Panc1 (cell line): ENCODE data around the gene PITPNM2. TPM values are rescaled to one million over a fixed set of nuclear protein-coding genes. Genes with fewer than 3 reads are reported as not detected.

Experiments used
- ATAC-seq: fragments of 200-7000 bp; cut with Tn5 transposase; 2 replicates; pipeline ENCODE4 v1.9.1; 2020; ENCODE audit warnings: mild to moderate bottlenecking, moderate library complexity
- BruUV-seq: library from RNA; stranded (reverse); fragments of 400-500 nt; replicated peaks from 2 replicates; lab custom pipeline; 2021; lab: Mats Ljungman, UMichigan
- CTCF ChIA-PET: fragments of 300-600 bp; sonication (Branson Sonifier 250); formaldehyde crosslinking; loops from one replicate; lab custom pipeline; 2022; ENCODE audit warnings: antibody characterized with exemption; lab: Charles Lee
- POLR2A ChIA-PET: fragments of 300-600 bp; sonication (Branson Sonifier 250); formaldehyde crosslinking; loops from one replicate; lab custom pipeline; 2022; ENCODE audit warnings: antibody characterized with exemption; lab: Charles Lee
- DNase-seq: peaks from one replicate; pipeline ENCODE4 v3.0.0-alpha.2; 2010; ENCODE audit warnings: low read depth, low spot score
- H3K27ac ChIP-seq: 2 replicates; pipeline ENCODE4 v1.5.1; 2011; ENCODE audit warnings: mild to moderate bottlenecking, low read length, inconsistent platforms
- H3K27me3 ChIP-seq: fragments of 200-500 bp; sonication (Bioruptor generic); 2 replicates; pipeline ENCODE4 v1.6.0; 2014; ENCODE audit warnings: low read length, inconsistent platforms; ENCODE audit not compliant: control insufficient read depth, insufficient read depth
- H3K36me3 ChIP-seq: fragments of 200-500 bp; sonication (Bioruptor generic); 2 replicates; pipeline ENCODE4 v1.5.1; 2014; ENCODE audit warnings: inconsistent platforms, mild to moderate bottlenecking, low read length, moderate library complexity; ENCODE audit not compliant: control insufficient read depth, insufficient read depth
- H3K4me1 ChIP-seq: 2 replicates; pipeline ENCODE4 v1.5.1; 2011; ENCODE audit warnings: inconsistent platforms, mild to moderate bottlenecking, low read length, moderate library complexity; ENCODE audit not compliant: control insufficient read depth, insufficient read depth
- H3K4me3 ChIP-seq, 2 experiments: 2 replicates each; pipeline ENCODE4 v1.5.1; 2011 to 2012; ENCODE audit warnings: low read depth in 2 of 2, low read length in 2 of 2, mild to moderate bottlenecking in 2 of 2, inconsistent platforms in 1 of 2, moderate library complexity in 1 of 2
- H3K9me3 ChIP-seq: fragments of 200-500 bp; sonication (Bioruptor generic); 2 replicates; pipeline ENCODE4 v1.5.1; 2014; ENCODE audit warnings: low read depth, mild to moderate bottlenecking, inconsistent platforms, low read length, moderate library complexity; ENCODE audit not compliant: control insufficient read depth, insufficient read depth
- POLR2AphosphoS5 ChIP-seq: IDR thresholded peaks from 2 replicates; pipeline ENCODE4 v1.6.1; 2012; ENCODE audit warnings: mild to moderate bottlenecking, low read depth, low read length, moderate library complexity
- SIN3A ChIP-seq: IDR thresholded peaks from 2 replicates; pipeline ENCODE4 v1.6.1; 2012; ENCODE audit warnings: low read depth, mild to moderate bottlenecking, low read length, moderate library complexity, borderline replicate concordance; ENCODE audit not compliant: insufficient read depth
- TCF7L2 ChIP-seq: IDR thresholded peaks from 2 replicates; pipeline ENCODE4 v1.6.1; 2011; ENCODE audit warnings: mild to moderate bottlenecking, low read depth, low read length, inconsistent platforms
- in situ Hi-C: cut with HindIII; loops from 2 replicates; pipeline ENCODE4 v1.10.0; 2016; ENCODE audit warnings: low sequenced_read_pairs, low pct_unique_long_range_greater_than_20kb
- intact Hi-C: fragments of 100-400 bp; cut with micrococcal nuclease; formaldehyde crosslinking; loops from one replicate; pipeline ENCODE4 v1.10.0; 2022; ENCODE audit not compliant: unreplicated experiment
- total RNA-seq: library from RNA; stranded (reverse); gene quantifications from one replicate; pipeline ENCODE4 v1.2.1, GENCODE V29; 2021; ENCODE audit not compliant: unreplicated experiment
- TF ChIP-seq, protein P1 (sequence below): fragments of 450-650 bp; IDR thresholded peaks from 2 replicates; pipeline ENCODE4 v1.5.1; 2017; ENCODE audit warnings: mild to moderate bottlenecking
- TF ChIP-seq, protein P2 (sequence below), 2 experiments: IDR thresholded peaks; 2 replicates each; pipeline ENCODE4 v1.6.1; 2011 to 2012; ENCODE audit warnings: low read depth in 2 of 2, control low read depth in 1 of 2, low read length in 1 of 2, mild to moderate bottlenecking in 1 of 2, moderate library complexity in 1 of 2; ENCODE audit not compliant: insufficient read depth in 1 of 2

PITPNM2 gene
- total RNA-seq, 1 experiment from 2014 or later: 26.4 TPM

DNA sequence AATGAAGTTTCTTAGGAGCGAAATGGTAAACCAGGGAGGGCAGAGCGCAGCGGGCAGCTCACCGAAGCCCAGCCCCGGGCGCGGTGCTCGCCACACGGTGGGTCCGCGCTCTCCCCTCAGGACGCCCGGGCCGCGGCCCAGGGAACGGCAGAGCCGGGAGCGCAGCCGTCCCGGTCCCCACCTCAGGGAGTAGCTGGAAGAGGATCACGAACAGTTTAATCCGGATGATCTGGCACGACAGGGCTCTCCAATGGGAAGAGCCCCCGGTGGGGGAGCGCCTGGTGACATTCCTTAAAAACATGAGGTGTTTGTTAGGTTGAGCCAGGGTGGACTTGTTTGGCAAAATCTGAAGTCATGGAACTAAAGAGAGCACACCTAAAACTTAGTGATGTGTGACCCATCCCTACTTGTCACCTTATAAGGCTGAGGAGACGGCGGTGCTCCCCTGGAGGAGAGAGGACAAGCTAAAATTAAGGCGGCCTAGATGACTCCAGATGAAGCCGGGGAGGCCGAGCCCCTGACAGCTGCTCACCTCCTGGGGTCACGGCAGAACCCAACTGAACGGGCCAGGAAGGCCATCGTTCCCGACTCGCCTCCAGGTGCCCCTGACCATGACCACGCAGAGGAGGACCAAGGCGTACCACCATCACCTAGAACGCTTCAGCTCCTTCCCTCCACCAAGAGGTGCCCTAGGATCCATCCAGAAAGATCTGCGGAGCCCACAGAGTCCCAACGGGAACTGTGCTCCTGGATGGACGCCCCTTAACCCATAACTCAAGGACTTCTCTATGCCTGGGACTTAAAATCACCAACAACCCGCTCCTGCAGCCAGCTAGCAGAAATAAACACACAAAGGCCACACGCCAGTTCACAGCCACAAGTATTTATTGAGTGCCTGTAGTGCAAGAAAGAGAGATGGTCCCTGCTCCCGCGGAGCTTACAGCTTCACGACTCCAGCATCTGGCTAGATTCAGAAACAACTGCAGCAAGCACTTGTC lies 866 bp upstream of the PITPNM2 start:
- no peaks in the 10 kb centered on the region for H3K27me3 ChIP-seq
- H3K36me3 ChIP-seq: peaks cover 10% of the 10 kb centered on the region
- peak overlapping the region; percentile 73 for H3K27ac ChIP-seq
- ChIA-PET POLR2A (interaction anchor here (0.5 to 0.6 kb wide), 2 partner anchors 131 to 133 kb away, joined by 5 to 16 read pairs; no protein-coding TSS in a partner anchor), CTCF (interaction anchor here (0.6 to 0.8 kb wide), 2 partner anchors 109 to 184 kb away, joined by 4 to 9 read pairs; no protein-coding TSS in a partner anchor)
- BruUV-seq: no TSS peak
- in situ Hi-C loops (no loop called here), intact Hi-C loops (loop anchor here (5.0 kb wide), 1 partner anchor 109 kb away; no protein-coding TSS in a partner anchor)
- H3K4me1 ChIP-seq: peaks cover 32% of the 10 kb centered on the region
- TF ChIP-seq TCF7L2 (no peak), SIN3A (0 out of 2 replicates have a peak, but pooled peaks have one; percentile 16), POLR2AphosphoS5 (peak; percentile 60; the same call in 1 of the 2 replicates)
- H3K9me3 ChIP-seq: no peaks in the 10 kb centered on the region
- ATAC-seq (peak; percentile 61), DNase-seq (no peak)
- peak overlapping the region; percentile 62 to 67 for H3K4me3 ChIP-seq

DNA sequence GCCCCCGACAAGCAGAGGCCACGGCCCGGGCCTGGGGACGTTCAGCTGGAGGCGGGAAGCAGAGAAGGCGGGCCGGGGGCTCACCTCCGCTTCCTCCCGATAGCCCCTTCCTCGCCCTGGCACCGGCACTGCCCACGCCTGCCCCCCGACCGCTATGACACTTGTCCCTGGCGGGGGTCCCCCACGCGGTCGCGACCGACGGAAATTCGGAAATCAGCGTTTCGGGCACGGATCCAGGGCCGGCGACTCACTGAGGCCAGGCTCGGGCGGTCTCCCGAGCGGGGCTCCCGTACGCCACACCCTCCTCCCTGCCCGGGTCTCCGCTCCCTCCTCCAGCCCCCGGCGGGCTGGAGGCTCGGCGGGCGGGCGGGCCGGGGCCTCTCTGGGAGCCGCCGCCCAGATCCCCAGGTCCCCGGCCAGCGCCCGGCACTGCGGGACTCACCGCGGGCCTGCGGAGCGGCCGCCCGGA lies 581 bp downstream of the PITPNM2 start:
- H3K27ac ChIP-seq: peak overlapping the region; percentile 76
- H3K4me1 ChIP-seq: peaks cover 32% of the 10 kb centered on the region
- peak overlapping the region; percentile 64 to 67 for H3K4me3 ChIP-seq
- no peaks in the 10 kb centered on the region for H3K27me3 ChIP-seq
- TF ChIP-seq, protein P1, sequence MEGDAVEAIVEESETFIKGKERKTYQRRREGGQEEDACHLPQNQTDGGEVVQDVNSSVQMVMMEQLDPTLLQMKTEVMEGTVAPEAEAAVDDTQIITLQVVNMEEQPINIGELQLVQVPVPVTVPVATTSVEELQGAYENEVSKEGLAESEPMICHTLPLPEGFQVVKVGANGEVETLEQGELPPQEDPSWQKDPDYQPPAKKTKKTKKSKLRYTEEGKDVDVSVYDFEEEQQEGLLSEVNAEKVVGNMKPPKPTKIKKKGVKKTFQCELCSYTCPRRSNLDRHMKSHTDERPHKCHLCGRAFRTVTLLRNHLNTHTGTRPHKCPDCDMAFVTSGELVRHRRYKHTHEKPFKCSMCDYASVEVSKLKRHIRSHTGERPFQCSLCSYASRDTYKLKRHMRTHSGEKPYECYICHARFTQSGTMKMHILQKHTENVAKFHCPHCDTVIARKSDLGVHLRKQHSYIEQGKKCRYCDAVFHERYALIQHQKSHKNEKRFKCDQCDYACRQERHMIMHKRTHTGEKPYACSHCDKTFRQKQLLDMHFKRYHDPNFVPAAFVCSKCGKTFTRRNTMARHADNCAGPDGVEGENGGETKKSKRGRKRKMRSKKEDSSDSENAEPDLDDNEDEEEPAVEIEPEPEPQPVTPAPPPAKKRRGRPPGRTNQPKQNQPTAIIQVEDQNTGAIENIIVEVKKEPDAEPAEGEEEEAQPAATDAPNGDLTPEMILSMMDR: no peak
- TF ChIP-seq POLR2AphosphoS5: no peak
- TF ChIP-seq, protein P2, sequence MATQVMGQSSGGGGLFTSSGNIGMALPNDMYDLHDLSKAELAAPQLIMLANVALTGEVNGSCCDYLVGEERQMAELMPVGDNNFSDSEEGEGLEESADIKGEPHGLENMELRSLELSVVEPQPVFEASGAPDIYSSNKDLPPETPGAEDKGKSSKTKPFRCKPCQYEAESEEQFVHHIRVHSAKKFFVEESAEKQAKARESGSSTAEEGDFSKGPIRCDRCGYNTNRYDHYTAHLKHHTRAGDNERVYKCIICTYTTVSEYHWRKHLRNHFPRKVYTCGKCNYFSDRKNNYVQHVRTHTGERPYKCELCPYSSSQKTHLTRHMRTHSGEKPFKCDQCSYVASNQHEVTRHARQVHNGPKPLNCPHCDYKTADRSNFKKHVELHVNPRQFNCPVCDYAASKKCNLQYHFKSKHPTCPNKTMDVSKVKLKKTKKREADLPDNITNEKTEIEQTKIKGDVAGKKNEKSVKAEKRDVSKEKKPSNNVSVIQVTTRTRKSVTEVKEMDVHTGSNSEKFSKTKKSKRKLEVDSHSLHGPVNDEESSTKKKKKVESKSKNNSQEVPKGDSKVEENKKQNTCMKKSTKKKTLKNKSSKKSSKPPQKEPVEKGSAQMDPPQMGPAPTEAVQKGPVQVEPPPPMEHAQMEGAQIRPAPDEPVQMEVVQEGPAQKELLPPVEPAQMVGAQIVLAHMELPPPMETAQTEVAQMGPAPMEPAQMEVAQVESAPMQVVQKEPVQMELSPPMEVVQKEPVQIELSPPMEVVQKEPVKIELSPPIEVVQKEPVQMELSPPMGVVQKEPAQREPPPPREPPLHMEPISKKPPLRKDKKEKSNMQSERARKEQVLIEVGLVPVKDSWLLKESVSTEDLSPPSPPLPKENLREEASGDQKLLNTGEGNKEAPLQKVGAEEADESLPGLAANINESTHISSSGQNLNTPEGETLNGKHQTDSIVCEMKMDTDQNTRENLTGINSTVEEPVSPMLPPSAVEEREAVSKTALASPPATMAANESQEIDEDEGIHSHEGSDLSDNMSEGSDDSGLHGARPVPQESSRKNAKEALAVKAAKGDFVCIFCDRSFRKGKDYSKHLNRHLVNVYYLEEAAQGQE (IDR thresholded peaks at IDR 0.05; ENCODE audit: insufficient read depth in 1 of 2, low read depth in 2 of 2, low read length in 1 of 2): no peak
- TF ChIP-seq SIN3A: no peak
- TF ChIP-seq TCF7L2: no peak
- CTCF ChIA-PET: interaction anchor here (0.6 kb wide), 2 partner anchors 85 to 172 kb away, joined by 5 read pairs; no protein-coding TSS in a partner anchor
- POLR2A ChIA-PET: interaction anchor here (0.6 kb wide), 1 partner anchor 649 kb away, joined by 3 read pairs; the partner anchor contains the start of gene ZCCHC8
- BruUV-seq: no TSS peak
- H3K9me3 ChIP-seq: no peaks in the 10 kb centered on the region
- ATAC-seq (peak; percentile 63), DNase-seq (no peak)
- peaks cover 3% of the 10 kb centered on the region; the same call in 1 of the 2 replicates for H3K36me3 ChIP-seq
- in situ Hi-C loops (no loop called here), intact Hi-C loops (loop anchor here (5.0 kb wide), 1 partner anchor 108 kb away; no protein-coding TSS in a partner anchor)
